Endothelial cell of umbilical vein (primary cell): Measurements from ENCODE around the gene KCTD10. TPM values are rescaled to one million over a fixed set of nuclear protein-coding genes. Genes with fewer than 3 reads are reported as not detected.

Experiments used
- BruUV-seq: library from RNA; stranded (reverse); fragments of 400-500 nt; replicated peaks from 2 replicates; lab custom pipeline; 2021; lab: Mats Ljungman, UMichigan
- CTCF ChIA-PET: fragments of 300-600, 350-600 bp; sonication (Branson Sonifier 250); formaldehyde crosslinking; loops from one replicate; lab custom pipeline; 2021; ENCODE audit warnings: antibody characterized with exemption, inconsistent platforms; lab: Charles Lee
- POLR2A ChIA-PET: fragments of 300-600, 350-600 bp; sonication (Branson Sonifier 250); formaldehyde crosslinking; loops from one replicate; lab custom pipeline; 2021; ENCODE audit warnings: antibody characterized with exemption, inconsistent platforms; lab: Charles Lee
- DNase-seq: peaks from one replicate; pipeline ENCODE4 v3.0.0-alpha.2; 2011; ENCODE audit warnings: low read depth, low spot score
- FAIRE-seq: peaks from 2 replicates; lab custom pipeline; 2011; peaks lifted over from hg19 to GRCh38; lab: Jason Lieb, UNC
- H2AFZ ChIP-seq: 2 replicates; pipeline ENCODE4 v1.6.0; 2012; ENCODE audit warnings: low read depth, low read length, control low read depth, inconsistent platforms
- H3K27ac ChIP-seq: 2 replicates; pipeline ENCODE4 v1.5.1; 2011; ENCODE audit warnings: low read depth, mild to moderate bottlenecking, control low read depth, low read length, moderate library complexity; ENCODE audit not compliant: insufficient read depth
- H3K27me3 ChIP-seq, 2 experiments: 2 replicates each; pipeline versions ENCODE4 v1.6.0 to v1.6.1; 2011; ENCODE audit warnings: low read length in 2 of 2, mixed read lengths in 1 of 2; ENCODE audit not compliant: control insufficient read depth in 2 of 2, insufficient read depth in 2 of 2
- H3K36me3 ChIP-seq, 2 experiments: 2 replicates in 1 of 2; 3 replicates in 1 of 2; pipeline ENCODE4 v1.5.1; 2011; ENCODE audit warnings: low read length in 2 of 2, mild to moderate bottlenecking in 1 of 2, moderate library complexity in 1 of 2; ENCODE audit not compliant: control insufficient read depth in 2 of 2, insufficient read depth in 2 of 2; ENCODE audit errors: extremely low read depth in 1 of 2
- H3K4me1 ChIP-seq: 3 replicates; pipeline ENCODE4 v1.5.1; 2011; ENCODE audit warnings: mild to moderate bottlenecking, low read length; ENCODE audit not compliant: control insufficient read depth, insufficient read depth; ENCODE audit errors: extremely low read depth
- H3K4me2 ChIP-seq: 2 replicates; pipeline ENCODE4 v1.6.1; 2011; ENCODE audit warnings: low read length, control low read depth, mixed read lengths; ENCODE audit not compliant: insufficient read depth
- H3K4me3 ChIP-seq, 3 experiments: fragments of 200-600 bp in 1 of 3; sonication (generic), shearing (Covaris generic) in 1 of 3; replicated peaks in 1 of 3; 2 replicates each; pipeline ENCODE4 v1.5.1; 2011 to 2016; ENCODE audit warnings: control low read depth in 3 of 3, low read length in 3 of 3, mild to moderate bottlenecking in 2 of 3, inconsistent platforms in 1 of 3, low read depth in 1 of 3, moderate library complexity in 1 of 3; ENCODE audit not compliant: insufficient read depth in 1 of 3
- H3K79me2 ChIP-seq: 2 replicates; pipeline ENCODE4 v1.6.0; 2012; ENCODE audit warnings: low read length, inconsistent platforms; ENCODE audit not compliant: control insufficient read depth, insufficient read depth
- H3K9ac ChIP-seq: replicated peaks from 2 replicates; pipeline ENCODE3; 2011; ENCODE audit warnings: low read length, control low read depth; ENCODE audit not compliant: insufficient read depth; ENCODE audit errors: extremely low read depth
- H3K9me1 ChIP-seq: replicated peaks from 3 replicates; pipeline ENCODE4 v1.6.0; 2011; ENCODE audit warnings: mild to moderate bottlenecking, low read length; ENCODE audit not compliant: control insufficient read depth, insufficient read depth; ENCODE audit errors: extremely low read depth
- H3K9me3 ChIP-seq: replicated peaks from 2 replicates; pipeline ENCODE4 v1.5.1; 2012; ENCODE audit warnings: low read length, inconsistent platforms; ENCODE audit not compliant: control insufficient read depth, insufficient read depth
- H4K20me1 ChIP-seq: replicated peaks from 2 replicates; pipeline ENCODE3; 2011; ENCODE audit warnings: mild to moderate bottlenecking, low read length; ENCODE audit not compliant: control insufficient read depth, insufficient read depth; ENCODE audit errors: extremely low read depth
- EZH2 ChIP-seq: IDR thresholded peaks from 2 replicates; pipeline ENCODE4 v1.6.1; 2012; ENCODE audit warnings: borderline replicate concordance, low read depth, mild to moderate bottlenecking, moderate library complexity, low read length, inconsistent platforms; ENCODE audit not compliant: severe bottlenecking
- FOS ChIP-seq: IDR thresholded peaks from 2 replicates; pipeline ENCODE4 v1.6.1; 2011; ENCODE audit warnings: mild to moderate bottlenecking, low read length, moderate library complexity, borderline replicate concordance; ENCODE audit not compliant: insufficient read depth
- GATA2 ChIP-seq: IDR thresholded peaks from 2 replicates; pipeline ENCODE4 v1.7.0; 2011; ENCODE audit warnings: low read depth, mild to moderate bottlenecking, moderate library complexity, mixed read lengths, low read length; ENCODE audit not compliant: insufficient read length, insufficient read depth
- JUN ChIP-seq: IDR thresholded peaks from 2 replicates; pipeline ENCODE4 v1.6.1; 2011; ENCODE audit warnings: borderline replicate concordance, low read depth; ENCODE audit not compliant: insufficient read length, insufficient read depth
- MYC ChIP-seq: IDR thresholded peaks from one replicate; pipeline ENCODE4 v1.6.1; 2011; ENCODE audit warnings: mild to moderate bottlenecking, low read depth, low read length
- POLR2A ChIP-seq: IDR thresholded peaks from 2 replicates; pipeline ENCODE4 v1.6.1; 2012; ENCODE audit warnings: low read depth, mild to moderate bottlenecking, control low read depth, low read length
- POLR2AphosphoS5 ChIP-seq: IDR thresholded peaks from 2 replicates; pipeline ENCODE4 v1.6.1; 2012; ENCODE audit warnings: low read depth, mild to moderate bottlenecking, control low read depth, low read length, moderate library complexity; ENCODE audit not compliant: insufficient read depth
- dilution Hi-C: fragments of 300-500 bp; cut with MboI; formaldehyde crosslinking; loops from one replicate; pipeline ENCODE4 v1.15.0; 2019; ENCODE audit warnings: low sequenced_read_pairs; ENCODE audit not compliant: extremely low pct_ligation_motif_present
- intact Hi-C: fragments of 100-400 bp; cut with micrococcal nuclease; formaldehyde crosslinking; loops from one replicate; pipeline ENCODE4 v1.10.0; 2022
- polyA plus RNA-seq, 4 experiments: library from polyadenylated mRNA; depleted of rRNA in 3 of 4; stranded (reverse) in 3 of 4; unstranded in 1 of 4; fragments of >200 nt; gene quantifications; 2 replicates each; pipeline versions ENCODE4 v1.2.1 to v1.2.3, GENCODE V29; 2011 to 2012; ENCODE audit warnings: missing spikeins in 1 of 4
- total RNA-seq: library from RNA; stranded (reverse); gene quantifications from 2 replicates; pipeline ENCODE4 v1.2.3, GENCODE V29; 2021
- TF ChIP-seq, protein P1 (sequence below): IDR thresholded peaks from 2 replicates; pipeline ENCODE4 v1.6.1; 2011; ENCODE audit not compliant: insufficient read depth, insufficient read length
- TF ChIP-seq, protein P2 (sequence below), 2 donors: IDR thresholded peaks; 1 replicate in 1 of 2; 2 replicates in 1 of 2; pipeline ENCODE4 v1.5.1; 2011; ENCODE audit warnings: low read length in 2 of 2, mild to moderate bottlenecking in 2 of 2, moderate library complexity in 2 of 2, control low read depth in 1 of 2, inconsistent platforms in 1 of 2, low read depth in 1 of 2; ENCODE audit not compliant: insufficient read depth in 1 of 2; ENCODE audit errors: extremely low read depth in 1 of 2

The KCTD10 gene
- total and polyA plus RNA-seq, 2 donors (not counting 3 experiments of a cell fraction or from before 2014, with no cell fraction given): 101 to 112 TPM

DNA sequence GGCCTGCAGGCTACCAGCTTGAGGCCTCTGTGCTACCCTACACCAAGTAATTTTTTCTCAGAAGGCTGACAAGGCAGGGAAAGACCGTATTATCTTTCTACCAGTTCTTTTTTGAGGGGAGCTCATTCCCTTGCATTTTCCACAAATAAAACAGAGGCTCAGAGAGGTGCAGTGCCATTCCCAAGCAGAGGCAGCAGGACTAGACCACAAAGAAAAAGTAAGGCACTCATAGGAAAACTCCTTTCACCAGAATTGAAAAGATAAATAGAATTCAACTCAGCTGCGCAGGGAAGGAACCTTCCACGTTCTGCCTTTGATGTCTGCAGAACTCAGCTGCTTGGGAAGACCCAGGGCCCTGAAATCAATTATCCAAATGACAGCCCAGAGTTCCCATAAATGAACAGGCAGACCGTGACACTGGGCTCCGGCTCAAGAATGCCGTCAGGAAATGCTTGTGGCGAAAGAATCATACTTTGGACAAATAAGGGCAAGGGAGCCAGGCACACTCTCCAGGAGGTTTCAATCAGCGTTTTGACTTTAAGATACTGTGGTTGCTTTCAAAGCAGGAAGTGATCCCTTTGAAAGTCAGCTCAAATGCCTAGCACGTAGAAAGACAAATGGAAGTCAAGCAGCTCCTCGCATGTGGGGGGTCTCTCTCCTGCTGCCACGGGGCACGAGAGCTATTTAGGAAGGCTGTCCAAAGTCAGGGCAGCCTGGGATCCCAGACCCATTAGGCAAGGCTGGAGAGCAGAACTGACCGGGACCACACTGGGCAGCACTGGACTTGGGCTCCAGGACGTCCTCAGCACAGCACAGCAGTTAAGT lies 14.0 kb downstream of the KCTD10 start:
- H2AFZ ChIP-seq: no peak overlapping the region
- BruUV-seq: no TSS peak
- CTCF ChIA-PET: interaction anchor here (1.0 to 5.1 kb wide), 12 partner anchors 10 to 56 kb away, joined by 3 to 47 read pairs (median 5); partner anchors contain the start of genes KCTD10 and UBE3B

More for the DNA sequence above, 14.0 kb downstream of the KCTD10 start:
- Histone ChIP-seq H3K79me2 (peaks cover 77% of the 10 kb centered on the region), H3K36me3 (peaks cover 3 to 22% of the 10 kb centered on the region in 2 experiments), H3K27ac (peak overlapping the region; percentile 89), H3K9me3 (no peaks in the 10 kb centered on the region), H4K20me1 (no peaks in the 10 kb centered on the region), H3K4me3 (no peak overlapping the region), H3K4me2 (peak overlapping the region; percentile 66), H3K9ac (peak overlapping the region; percentile 56), H3K9me1 (no peaks in the 10 kb centered on the region), H3K27me3 (no peaks in the 10 kb centered on the region), H3K4me1 (peaks cover 71% of the 10 kb centered on the region)
- POLR2A ChIA-PET: interaction anchor here (0.8 kb wide), 1 partner anchor 14 kb away, joined by 11 read pairs; the partner anchor contains the start of genes KCTD10 and UBE3B
- intact Hi-C loops (loop anchor here (1.0 to 5.0 kb wide), 4 partner anchors 14 to 611 kb away; partner anchors contain the start of genes KCTD10 and UBE3B), dilution Hi-C loops (no loop called here)
- DNase-seq: peak; percentile 92
- TF ChIP-seq MYC (no peak), POLR2AphosphoS5 (peak; percentile 64), GATA2 (no peak), FOS (peak; percentile 31), POLR2A (peak; percentile 23), EZH2 (no peak), JUN (peak; percentile 23)
- TF ChIP-seq, protein P1, sequence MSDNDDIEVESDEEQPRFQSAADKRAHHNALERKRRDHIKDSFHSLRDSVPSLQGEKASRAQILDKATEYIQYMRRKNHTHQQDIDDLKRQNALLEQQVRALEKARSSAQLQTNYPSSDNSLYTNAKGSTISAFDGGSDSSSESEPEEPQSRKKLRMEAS: no peak
- TF ChIP-seq, protein P2, sequence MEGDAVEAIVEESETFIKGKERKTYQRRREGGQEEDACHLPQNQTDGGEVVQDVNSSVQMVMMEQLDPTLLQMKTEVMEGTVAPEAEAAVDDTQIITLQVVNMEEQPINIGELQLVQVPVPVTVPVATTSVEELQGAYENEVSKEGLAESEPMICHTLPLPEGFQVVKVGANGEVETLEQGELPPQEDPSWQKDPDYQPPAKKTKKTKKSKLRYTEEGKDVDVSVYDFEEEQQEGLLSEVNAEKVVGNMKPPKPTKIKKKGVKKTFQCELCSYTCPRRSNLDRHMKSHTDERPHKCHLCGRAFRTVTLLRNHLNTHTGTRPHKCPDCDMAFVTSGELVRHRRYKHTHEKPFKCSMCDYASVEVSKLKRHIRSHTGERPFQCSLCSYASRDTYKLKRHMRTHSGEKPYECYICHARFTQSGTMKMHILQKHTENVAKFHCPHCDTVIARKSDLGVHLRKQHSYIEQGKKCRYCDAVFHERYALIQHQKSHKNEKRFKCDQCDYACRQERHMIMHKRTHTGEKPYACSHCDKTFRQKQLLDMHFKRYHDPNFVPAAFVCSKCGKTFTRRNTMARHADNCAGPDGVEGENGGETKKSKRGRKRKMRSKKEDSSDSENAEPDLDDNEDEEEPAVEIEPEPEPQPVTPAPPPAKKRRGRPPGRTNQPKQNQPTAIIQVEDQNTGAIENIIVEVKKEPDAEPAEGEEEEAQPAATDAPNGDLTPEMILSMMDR (IDR thresholded peaks at IDR 0.05; ENCODE audit: extremely low read depth in 1 of 2, insufficient read depth in 1 of 2, low read depth in 1 of 2, low read length in 2 of 2): no peak
- FAIRE-seq: peak; percentile 99
